ENCODE data around the gene CAPN15. TPM values are rescaled to one million over a fixed set of nuclear protein-coding genes. Genes with fewer than 3 reads are reported as not detected.
A peak's percentile ranks its signal among the peaks of the same experiment; 100 is the strongest.

CAPN15 gene
- total and polyA plus RNA-seq, 9 of the 15 experiments (the other 6 are each of a cell fraction or from before 2014, with no cell fraction given), result 0.62 to 111 (median 14.2) TPM

DNA sequence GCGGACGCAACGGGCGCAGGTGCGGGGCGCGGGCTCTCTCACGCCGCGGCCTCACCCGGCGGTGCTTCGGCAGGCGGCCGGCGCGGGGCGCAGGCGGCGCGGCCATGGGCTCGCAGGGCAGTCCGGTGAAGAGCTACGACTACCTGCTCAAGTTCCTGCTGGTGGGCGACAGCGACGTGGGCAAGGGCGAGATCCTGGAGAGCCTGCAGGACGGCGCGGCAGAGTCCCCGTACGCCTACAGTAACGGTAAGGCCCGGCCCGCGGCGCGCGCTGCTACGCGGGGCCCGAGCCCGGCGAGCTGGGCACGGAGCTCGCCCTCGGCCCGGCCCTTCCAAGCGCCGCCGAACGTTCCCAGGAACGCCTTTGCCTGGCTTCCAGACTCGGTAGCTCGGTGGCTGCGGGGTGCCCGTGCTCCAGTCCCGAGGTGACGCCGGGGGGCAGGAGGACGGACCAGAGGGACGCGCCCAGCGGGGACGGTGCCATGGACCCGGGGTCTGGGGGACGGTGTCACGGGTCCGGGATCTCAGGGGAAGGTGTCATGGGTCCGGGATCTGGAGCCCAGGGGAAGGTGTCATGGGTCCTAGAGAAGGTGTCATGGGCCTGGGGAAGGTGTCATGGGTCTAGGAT is 62.8 kb downstream of the CAPN15 start (continued):
- TF ChIP-seq, protein P1, sequence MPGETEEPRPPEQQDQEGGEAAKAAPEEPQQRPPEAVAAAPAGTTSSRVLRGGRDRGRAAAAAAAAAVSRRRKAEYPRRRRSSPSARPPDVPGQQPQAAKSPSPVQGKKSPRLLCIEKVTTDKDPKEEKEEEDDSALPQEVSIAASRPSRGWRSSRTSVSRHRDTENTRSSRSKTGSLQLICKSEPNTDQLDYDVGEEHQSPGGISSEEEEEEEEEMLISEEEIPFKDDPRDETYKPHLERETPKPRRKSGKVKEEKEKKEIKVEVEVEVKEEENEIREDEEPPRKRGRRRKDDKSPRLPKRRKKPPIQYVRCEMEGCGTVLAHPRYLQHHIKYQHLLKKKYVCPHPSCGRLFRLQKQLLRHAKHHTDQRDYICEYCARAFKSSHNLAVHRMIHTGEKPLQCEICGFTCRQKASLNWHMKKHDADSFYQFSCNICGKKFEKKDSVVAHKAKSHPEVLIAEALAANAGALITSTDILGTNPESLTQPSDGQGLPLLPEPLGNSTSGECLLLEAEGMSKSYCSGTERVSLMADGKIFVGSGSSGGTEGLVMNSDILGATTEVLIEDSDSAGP (CRISPR knock-in tag; IDR thresholded peaks at IDR 0.05), result no peak
- peak; percentile 77; the same call in 1 of the 2 replicates for TF ChIP-seq ZNF282 (CRISPR knock-in tag; IDR thresholded peaks at IDR 0.05)
- TF ChIP-seq, protein P2, sequence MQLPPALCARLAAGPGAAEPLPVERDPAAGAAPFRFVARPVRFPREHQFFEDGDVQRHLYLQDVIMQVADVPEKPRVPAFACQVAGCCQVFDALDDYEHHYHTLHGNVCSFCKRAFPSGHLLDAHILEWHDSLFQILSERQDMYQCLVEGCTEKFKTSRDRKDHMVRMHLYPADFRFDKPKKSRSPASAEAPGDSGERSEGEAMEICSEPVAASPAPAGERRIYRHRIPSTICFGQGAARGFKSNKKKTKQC (CRISPR knock-in tag; IDR thresholded peaks at IDR 0.05), result no peak; the same call in 1 of the 2 replicates
- TF ChIP-seq, protein P3, sequence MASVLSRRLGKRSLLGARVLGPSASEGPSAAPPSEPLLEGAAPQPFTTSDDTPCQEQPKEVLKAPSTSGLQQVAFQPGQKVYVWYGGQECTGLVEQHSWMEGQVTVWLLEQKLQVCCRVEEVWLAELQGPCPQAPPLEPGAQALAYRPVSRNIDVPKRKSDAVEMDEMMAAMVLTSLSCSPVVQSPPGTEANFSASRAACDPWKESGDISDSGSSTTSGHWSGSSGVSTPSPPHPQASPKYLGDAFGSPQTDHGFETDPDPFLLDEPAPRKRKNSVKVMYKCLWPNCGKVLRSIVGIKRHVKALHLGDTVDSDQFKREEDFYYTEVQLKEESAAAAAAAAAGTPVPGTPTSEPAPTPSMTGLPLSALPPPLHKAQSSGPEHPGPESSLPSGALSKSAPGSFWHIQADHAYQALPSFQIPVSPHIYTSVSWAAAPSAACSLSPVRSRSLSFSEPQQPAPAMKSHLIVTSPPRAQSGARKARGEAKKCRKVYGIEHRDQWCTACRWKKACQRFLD (CRISPR knock-in tag; IDR thresholded peaks at IDR 0.05), result no peak
- TF ChIP-seq, protein P4, sequence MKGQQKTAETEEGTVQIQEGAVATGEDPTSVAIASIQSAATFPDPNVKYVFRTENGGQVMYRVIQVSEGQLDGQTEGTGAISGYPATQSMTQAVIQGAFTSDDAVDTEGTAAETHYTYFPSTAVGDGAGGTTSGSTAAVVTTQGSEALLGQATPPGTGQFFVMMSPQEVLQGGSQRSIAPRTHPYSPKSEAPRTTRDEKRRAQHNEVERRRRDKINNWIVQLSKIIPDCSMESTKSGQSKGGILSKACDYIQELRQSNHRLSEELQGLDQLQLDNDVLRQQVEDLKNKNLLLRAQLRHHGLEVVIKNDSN (CRISPR knock-in tag; IDR thresholded peaks at IDR 0.05), result peak; percentile 18; the same call in 1 of the 2 replicates
- TF ChIP-seq, protein P5, sequence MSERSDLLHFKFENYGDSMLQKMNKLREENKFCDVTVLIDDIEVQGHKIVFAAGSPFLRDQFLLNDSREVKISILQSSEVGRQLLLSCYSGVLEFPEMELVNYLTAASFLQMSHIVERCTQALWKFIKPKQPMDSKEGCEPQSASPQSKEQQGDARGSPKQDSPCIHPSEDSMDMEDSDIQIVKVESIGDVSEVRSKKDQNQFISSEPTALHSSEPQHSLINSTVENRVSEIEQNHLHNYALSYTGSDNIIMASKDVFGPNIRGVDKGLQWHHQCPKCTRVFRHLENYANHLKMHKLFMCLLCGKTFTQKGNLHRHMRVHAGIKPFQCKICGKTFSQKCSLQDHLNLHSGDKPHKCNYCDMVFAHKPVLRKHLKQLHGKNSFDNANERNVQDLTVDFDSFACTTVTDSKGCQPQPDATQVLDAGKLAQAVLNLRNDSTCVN (CRISPR knock-in tag; IDR thresholded peaks at IDR 0.05), result no peak
- no peak for TF ChIP-seq CSDE1 (IDR thresholded peaks at IDR 0.05)
- TF ChIP-seq ZNF133 (CRISPR knock-in tag; IDR thresholded peaks at IDR 0.05), result no peak
- no peak for TF ChIP-seq HOXB6 (CRISPR knock-in tag; IDR thresholded peaks at IDR 0.05; ENCODE audit: borderline replicate concordance)
- TF ChIP-seq ZBTB17 (CRISPR knock-in tag; IDR thresholded peaks at IDR 0.05), result 0 out of 2 replicates have a peak, but pooled peaks have one; percentile 38
- TF ChIP-seq, protein P6, sequence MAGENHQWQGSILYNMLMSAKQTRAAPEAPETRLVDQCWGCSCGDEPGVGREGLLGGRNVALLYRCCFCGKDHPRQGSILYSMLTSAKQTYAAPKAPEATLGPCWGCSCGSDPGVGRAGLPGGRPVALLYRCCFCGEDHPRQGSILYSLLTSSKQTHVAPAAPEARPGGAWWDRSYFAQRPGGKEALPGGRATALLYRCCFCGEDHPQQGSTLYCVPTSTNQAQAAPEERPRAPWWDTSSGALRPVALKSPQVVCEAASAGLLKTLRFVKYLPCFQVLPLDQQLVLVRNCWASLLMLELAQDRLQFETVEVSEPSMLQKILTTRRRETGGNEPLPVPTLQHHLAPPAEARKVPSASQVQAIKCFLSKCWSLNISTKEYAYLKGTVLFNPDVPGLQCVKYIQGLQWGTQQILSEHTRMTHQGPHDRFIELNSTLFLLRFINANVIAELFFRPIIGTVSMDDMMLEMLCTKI (IDR thresholded peaks at IDR 0.05; ENCODE audit: partially characterized antibody), result no peak
- peak in 1 of 2 experiments; percentile 29; a peak in 2 of 4 replicates for TF ChIP-seq RAD21 (CRISPR knock-in tag; conservative IDR thresholded peaks at IDR 0.05 in 1 of 2, IDR thresholded peaks at IDR 0.05 in 1 of 2)
- no peak for TF ChIP-seq TEAD2 (tag; IDR thresholded peaks at IDR 0.05)
- TF ChIP-seq YY1 (IDR thresholded peaks at IDR 0.05; ENCODE audit: borderline replicate concordance in 1 of 3, control insufficient read depth in 1 of 3, extremely low read depth in 1 of 3, insufficient read depth in 3 of 3, insufficient read length in 1 of 3, insufficient replicate concordance in 2 of 3, low read depth in 1 of 3, low read length in 2 of 3), result peak in 1 of 3 experiments; percentile 45
- no peak for TF ChIP-seq NFXL1 (CRISPR knock-in tag; IDR thresholded peaks at IDR 0.05)
- TF ChIP-seq BCL6 (CRISPR knock-in tag; IDR thresholded peaks at IDR 0.05), result no peak
- TF ChIP-seq RAD51 (IDR thresholded peaks at IDR 0.05; ENCODE audit: borderline replicate concordance, low read depth), result no peak
- peak in 1 of 2 experiments; percentile 73; a peak in 2 of 4 replicates for TF ChIP-seq NONO (IDR thresholded peaks at IDR 0.05; ENCODE audit: low read depth in 2 of 2, low read length in 1 of 2)
- no peak for TF ChIP-seq SNRNP70 (optimal IDR thresholded peaks at IDR 0.05; ENCODE audit: low read depth, low read length)
- no peak for TF ChIP-seq KAT8 (IDR thresholded peaks at IDR 0.05; ENCODE audit: low read depth)

Data from K562 (cell line).